ENCODE data around the gene KLF6.

- TF ChIP-seq POLR2A (IDR thresholded peaks at IDR 0.05; ENCODE audit: low read length) = no peak
- no peak for TF ChIP-seq GATA1 (IDR thresholded peaks at IDR 0.05; ENCODE audit: low read depth, low read length)
Observed at GRCh38 chr10:3787016-3787400, 2.0 kb upstream of the KLF6 start.

Measured in erythroblast (primary cell).